Fibroblast of lung (primary cell): ENCODE results near the gene SAP25.
"Not testable (repeated sequence)": the region's sequence is repeated elsewhere in the genome, so short reads cannot be mapped to it uniquely, and the experiment has no call there.

Experiments
- CTCF ChIP-seq, 2 donors: IDR thresholded peaks in 1 of 2; conservative IDR thresholded peaks in 1 of 2; 1 replicate in 1 of 2; 2 replicates in 1 of 2; pipeline ENCODE4 v1.5.1; 2011 to 2012; ENCODE audit warnings: low read length in 2 of 2, control low read depth in 1 of 2, inconsistent platforms in 1 of 2, low read depth in 1 of 2, mild to moderate bottlenecking in 1 of 2
- EZH2 ChIP-seq: IDR thresholded peaks from 2 replicates; pipeline ENCODE4 v1.5.1; 2012; ENCODE audit warnings: low read length, control low read depth, mild to moderate bottlenecking; ENCODE audit errors: missing control alignments

DNA sequence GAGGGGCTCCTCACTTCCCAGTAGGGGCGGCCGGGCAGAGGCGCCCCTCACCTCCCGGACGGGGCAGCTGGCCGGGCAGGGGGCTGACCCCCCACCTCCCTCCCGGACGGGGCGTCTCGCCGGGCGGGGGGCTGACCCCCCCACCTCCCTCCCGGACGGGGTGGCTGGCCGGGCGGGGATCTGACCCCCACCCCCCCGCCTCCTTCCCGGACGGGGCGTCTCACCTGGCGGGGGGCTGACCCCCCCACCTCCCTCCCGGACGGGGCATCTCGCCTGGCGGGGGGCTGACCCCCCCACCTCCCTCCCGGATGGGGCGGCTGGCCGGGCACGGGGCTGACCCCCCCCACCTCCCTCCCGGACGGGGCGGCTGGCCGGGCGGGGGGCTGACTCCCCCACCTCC is 50.5 kb downstream of the SAP25 start:
- TF ChIP-seq EZH2; CTCF (conservative IDR thresholded peaks at IDR 0.05 in 1 of 2, IDR thresholded peaks at IDR 0.05 in 1 of 2; ENCODE audit: low read depth in 1 of 2, low read length in 2 of 2): not testable (repeated sequence)
